Activated T-cell treated with anti-CD3 and anti-CD28 coated beads, Interleukin-2, amount 50 U/mL, for 1 hour (primary cell): ENCODE data around the gene PARP6.

Source experiments
- DNase-seq: peaks from one replicate; pipeline ENCODE4 v3.0.0-alpha.2; 2020

Gene PARP6

DNA sequence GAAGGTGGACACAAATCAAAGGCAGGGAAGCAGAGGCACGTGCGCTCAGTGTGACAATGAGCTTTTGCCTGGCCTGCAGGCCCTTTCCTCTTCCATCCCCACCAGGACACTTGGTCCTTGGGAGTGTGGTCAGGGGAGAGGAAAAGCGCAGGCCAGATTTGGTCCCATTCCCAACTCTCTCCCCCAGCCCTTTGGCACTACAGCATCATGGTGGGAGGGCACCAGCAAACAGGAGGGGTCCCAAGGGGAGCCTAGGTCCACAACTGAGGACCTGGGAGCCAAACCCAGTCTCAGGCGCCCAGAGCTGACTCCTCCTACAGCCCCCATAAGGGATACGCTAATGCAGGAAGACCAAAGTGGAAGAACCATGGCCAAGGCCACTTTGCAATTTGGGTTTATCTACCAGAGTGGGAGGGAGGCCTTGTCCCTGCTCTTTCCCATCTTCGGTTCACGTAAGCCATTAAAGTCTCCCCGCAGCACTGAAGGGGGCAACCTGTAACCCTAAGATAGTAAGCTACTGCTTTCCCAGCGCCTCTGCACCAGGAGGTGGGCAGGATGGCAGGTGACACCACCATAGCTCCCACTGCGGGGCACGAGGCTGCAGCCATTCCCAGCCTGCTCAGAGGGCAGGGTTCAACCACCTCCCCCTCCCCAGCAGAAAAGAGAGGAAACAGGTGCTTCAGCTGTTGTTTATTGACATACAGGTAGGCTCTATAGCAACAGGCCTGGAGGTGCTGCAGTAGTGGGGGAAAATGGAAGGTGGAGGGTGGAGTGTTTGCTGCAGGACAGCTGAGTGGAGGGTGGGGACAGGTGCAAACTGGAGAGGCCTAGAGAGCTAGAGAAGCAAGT lies 73.8 kb downstream of the PARP6 start:
- DNase-seq, result no peak

DNA sequence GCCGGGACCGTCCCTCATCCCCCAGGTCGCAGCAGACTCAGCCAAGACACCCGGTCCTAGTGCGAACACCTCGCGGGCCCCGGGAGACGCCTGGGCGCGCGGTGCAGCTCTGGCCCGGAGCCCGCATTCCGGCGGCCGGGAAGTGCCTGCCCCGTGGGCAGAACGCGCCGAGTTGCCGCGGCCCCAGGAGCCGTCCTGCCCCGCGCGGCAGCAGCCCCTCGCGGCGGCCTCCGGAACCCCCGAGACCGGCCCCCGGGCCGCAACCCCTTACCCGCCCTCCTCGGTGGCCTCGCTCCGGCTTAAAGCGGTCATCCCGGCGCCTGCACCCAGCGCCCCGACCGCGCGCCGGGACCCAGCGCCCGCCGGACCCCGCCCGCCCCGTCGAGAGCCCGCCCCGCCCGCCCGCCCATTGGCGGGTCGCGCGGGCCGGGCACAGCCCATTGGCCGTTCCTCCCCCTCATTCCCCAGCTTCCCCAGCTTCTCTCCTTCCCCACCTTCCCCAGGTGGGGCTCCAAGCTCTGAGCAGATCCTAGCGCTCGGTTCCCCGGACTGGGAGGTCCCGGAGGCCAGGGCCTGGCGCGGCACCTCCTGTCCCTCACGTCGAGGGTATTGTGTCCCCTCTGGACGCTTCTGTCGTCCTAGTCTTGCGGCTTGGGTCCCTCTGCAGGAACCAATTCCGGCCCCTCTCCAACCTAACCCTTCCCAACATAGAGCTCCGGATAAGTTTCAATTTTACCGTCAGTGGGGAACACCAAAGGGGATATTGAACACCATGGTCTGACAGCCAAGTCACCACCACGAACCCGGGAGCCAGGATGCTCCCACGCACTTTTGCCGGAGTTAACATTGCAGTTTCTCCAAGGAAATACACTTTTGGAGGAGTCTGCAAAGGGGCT lies 74.6 kb downstream of the PARP6 start, which contains the start of gene GRAMD2A:
Gene GRAMD2A, minus strand, starts transcription at position 328 of the 896 bp plus-strand sequence.
- peak; percentile 34 for DNase-seq

DNA sequence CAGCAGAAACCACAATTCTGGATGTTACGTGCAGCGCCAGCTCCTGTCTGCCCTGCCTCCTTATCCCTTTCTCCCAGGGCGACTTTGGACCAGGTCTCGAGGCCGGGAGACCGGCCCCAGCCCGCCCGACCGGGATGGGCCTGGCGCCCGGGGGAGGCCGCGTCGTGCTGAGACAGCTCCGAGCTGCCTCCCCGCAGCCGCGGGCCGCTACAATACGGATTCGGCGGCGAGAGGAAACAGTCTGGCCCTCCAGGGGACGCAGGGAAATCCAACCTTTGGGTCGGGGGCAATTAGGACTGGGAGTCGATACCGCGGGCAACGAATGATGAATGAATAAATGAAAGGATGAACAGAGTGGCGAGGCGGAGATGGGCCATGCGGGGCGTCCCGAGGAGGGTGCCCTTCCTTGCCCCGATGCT lies 75.3 kb downstream of the PARP6 start:
- DNase-seq, result no peak

DNA sequence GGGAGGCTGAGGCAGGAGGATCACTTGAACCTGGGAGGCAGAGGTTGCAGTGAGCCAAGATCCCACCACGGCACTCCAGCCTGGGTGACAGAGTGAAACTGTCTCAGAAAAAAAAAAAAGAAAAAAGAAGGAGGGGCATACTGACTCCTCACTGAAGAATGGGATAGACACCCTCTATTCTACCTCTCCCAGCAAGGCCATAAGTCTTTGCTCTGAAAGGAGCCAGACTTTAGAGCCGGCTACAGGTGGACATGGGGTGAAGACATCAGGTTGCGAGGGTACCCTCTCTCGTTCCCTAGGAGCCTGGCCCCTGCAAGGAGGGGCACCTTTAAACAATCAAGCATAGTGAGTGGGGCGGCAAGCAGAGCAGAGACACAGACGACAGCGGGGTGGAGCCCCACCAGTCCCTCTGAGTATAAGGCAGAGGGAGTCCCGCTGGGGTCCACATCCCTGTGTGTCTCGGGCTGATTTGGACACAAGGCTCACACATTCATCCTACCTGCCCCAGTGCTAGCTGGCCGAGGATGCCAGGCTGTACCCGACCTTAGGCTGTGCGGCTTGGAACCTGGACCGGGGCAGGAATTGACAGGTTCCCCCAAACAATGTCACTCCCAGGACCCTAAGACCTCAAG lies 75.8 kb downstream of the PARP6 start:
- DNase-seq, result no peak

DNA sequence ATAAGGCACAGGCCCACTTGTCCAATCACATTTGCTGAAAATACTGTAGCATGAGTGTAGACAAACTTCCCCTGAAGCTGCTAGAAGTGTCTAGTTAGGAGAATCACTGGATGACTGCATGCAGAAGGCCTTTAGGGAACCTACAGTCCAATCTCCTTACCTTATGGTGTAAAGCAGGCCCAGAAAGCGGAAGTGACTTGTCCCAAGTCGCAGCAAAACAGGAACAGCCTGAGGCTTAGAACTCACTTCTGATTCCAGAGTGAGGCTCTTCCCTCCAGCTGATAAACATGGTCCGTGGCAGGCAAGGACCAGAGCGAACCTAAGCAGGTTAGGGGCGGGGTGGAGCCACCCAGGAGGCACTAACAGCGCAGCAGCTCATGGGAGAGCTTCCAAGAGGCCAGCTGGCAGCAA lies 77.2 kb downstream of the PARP6 start:
- no peak for DNase-seq

DNA sequence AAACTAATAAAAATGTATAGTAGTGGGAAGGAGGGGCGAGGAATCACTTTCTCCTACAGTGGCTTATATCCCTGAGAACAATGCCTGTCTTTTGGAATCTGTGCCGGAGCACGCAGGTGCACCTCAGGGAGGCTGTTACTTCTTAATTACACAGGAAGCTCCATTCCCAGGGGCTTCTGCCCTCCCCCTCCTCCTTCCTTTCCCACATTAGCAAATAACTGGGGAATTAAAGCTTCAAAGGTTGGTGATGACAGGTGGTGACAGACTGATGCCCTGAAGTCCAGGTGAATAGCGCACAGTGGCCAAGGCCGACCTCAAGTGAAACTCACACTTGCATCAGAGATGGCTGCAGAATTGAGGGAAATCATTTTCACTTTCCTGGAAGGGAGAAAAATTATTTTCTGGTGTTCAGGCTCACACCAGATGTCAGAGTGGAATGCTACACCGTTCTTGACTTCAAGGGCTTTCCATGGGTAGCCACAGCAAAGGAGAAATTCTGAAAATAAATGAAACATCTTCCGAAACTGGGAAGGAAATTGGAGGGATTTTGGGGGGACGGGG lies 78.4 kb downstream of the PARP6 start:
- DNase-seq, result no peak

DNA sequence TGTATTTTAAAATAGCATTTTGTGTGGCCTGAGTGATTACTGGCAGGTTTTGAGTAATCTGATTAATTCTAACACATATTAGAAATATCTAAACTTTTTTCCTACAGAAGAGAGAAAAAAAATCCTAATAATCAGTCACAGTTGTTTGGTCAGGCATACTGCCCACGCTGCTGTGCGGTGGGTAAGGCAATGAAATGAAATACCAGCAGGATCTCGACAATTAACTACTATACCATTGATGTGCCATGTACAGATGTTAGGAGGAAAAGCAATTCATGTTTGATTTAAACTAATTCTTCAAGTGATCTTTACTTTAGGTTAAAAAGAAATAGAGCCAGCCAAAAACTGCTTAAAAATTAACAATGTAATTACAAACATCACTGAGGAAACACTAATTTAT lies 79.9 kb downstream of the PARP6 start:
- DNase-seq, result no peak
